Measurements from ENCODE around the gene ZNF688.
A peak's percentile ranks its signal among the peaks of the same experiment; 100 is the strongest.

Gene ZNF688

GRCh38 chr16:30567160-30567990 is 4.1 kb downstream of the ZNF688 start:
- no peak overlapping the region for H3K4me3 ChIP-seq (ENCODE audit: insufficient read depth, low read depth, low read length, poor library complexity, severe bottlenecking)
- H3K36me3 ChIP-seq (ENCODE audit: control insufficient read depth, insufficient read depth, low read length), result no peaks in the 10 kb centered on the region
- peak overlapping the region; percentile 84 for H3K27ac ChIP-seq (ENCODE audit: insufficient read depth, low read length, poor library complexity, severe bottlenecking)
- H3K27me3 ChIP-seq (replicated peaks; ENCODE audit: control insufficient read depth, insufficient read depth, low read length, poor library complexity, severe bottlenecking), result no peaks in the 10 kb centered on the region
- no peaks in the 10 kb centered on the region for H3K9me3 ChIP-seq (ENCODE audit: control insufficient read depth, low read length)
- peak; percentile 57 to 61 (median 60) for DNase-seq
- H3K4me1 ChIP-seq (ENCODE audit: control insufficient read depth, insufficient read depth, low read length, poor library complexity, severe bottlenecking), result peaks cover 31% of the 10 kb centered on the region

DNA sequence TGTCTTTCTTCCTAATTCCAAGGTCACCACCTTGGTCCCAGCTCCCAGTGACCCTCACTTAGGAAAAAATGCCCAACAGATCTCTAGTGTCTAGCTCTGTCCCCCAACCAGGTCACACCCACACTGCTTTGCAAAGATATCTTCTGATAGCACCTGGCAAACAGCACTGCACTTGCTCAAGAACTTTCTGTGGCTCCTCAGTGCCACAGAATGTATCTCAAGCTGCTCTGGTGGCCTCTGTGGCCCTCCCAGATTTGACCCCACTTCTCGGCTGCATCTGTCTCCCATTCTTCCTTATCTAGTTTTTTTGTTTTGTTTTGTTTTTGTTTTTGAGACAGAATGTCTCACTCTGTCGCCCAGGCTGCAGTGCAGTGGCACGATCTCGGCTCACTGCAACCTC is 5.0 kb downstream of the ZNF688 start:
- no peaks in the 10 kb centered on the region for H3K36me3 ChIP-seq (ENCODE audit: control insufficient read depth, insufficient read depth, low read length)
- H3K4me1 ChIP-seq (ENCODE audit: control insufficient read depth, insufficient read depth, low read length, poor library complexity, severe bottlenecking), result peaks cover 28% of the 10 kb centered on the region
- H3K27me3 ChIP-seq (replicated peaks; ENCODE audit: control insufficient read depth, insufficient read depth, low read length, poor library complexity, severe bottlenecking), result no peaks in the 10 kb centered on the region
- H3K9me3 ChIP-seq (ENCODE audit: control insufficient read depth, low read length), result no peaks in the 10 kb centered on the region
- H3K27ac ChIP-seq (ENCODE audit: insufficient read depth, low read length, poor library complexity, severe bottlenecking), result no peak overlapping the region
- DNase-seq, result no peak
- H3K4me3 ChIP-seq (ENCODE audit: insufficient read depth, low read depth, low read length, poor library complexity, severe bottlenecking), result no peak overlapping the region

DNA sequence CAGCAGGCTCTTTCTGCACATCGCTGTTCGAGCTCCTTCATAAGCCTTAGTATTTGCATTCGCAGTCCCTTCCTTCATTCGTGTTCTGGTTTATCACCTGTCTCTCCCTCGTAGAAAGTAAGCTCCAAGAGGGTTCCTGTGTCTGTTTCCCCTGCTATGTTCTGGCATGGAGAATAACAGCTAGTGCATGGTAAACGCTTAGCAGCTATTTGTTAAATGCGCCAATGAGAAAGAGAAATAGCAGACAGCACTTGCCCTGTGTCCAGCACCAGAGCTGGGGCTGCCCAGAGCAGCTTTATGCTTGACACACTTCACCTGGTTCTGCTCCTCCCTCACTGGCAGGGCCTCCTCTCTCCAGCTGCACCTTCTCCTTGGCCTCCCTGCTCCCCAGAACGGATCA is 5.5 kb downstream of the ZNF688 start:
- H3K4me1 ChIP-seq (ENCODE audit: control insufficient read depth, insufficient read depth, low read length, poor library complexity, severe bottlenecking), result peaks cover 27% of the 10 kb centered on the region
- H3K36me3 ChIP-seq (ENCODE audit: control insufficient read depth, insufficient read depth, low read length), result no peaks in the 10 kb centered on the region
- no peaks in the 10 kb centered on the region for H3K9me3 ChIP-seq (ENCODE audit: control insufficient read depth, low read length)
- no peaks in the 10 kb centered on the region for H3K27me3 ChIP-seq (replicated peaks; ENCODE audit: control insufficient read depth, insufficient read depth, low read length, poor library complexity, severe bottlenecking)
- H3K4me3 ChIP-seq (ENCODE audit: insufficient read depth, low read depth, low read length, poor library complexity, severe bottlenecking), result no peak overlapping the region
- no peak overlapping the region for H3K27ac ChIP-seq (ENCODE audit: insufficient read depth, low read length, poor library complexity, severe bottlenecking)
- no peak for DNase-seq

- Histone ChIP-seq H3K36me3 (ENCODE audit: control insufficient read depth, insufficient read depth, low read length) (no peaks in the 10 kb centered on the region), H3K4me1 (ENCODE audit: control insufficient read depth, insufficient read depth, low read length, poor library complexity, severe bottlenecking) (peaks cover 23% of the 10 kb centered on the region), H3K4me3 (ENCODE audit: insufficient read depth, low read depth, low read length, poor library complexity, severe bottlenecking) (no peak overlapping the region), H3K27ac (ENCODE audit: insufficient read depth, low read length, poor library complexity, severe bottlenecking) (no peak overlapping the region), H3K9me3 (ENCODE audit: control insufficient read depth, low read length) (no peaks in the 10 kb centered on the region), H3K27me3 (replicated peaks; ENCODE audit: control insufficient read depth, insufficient read depth, low read length, poor library complexity, severe bottlenecking) (no peaks in the 10 kb centered on the region)
- DNase-seq, result no peak
Observed at GRCh38 chr16:30565526-30565925, 6.0 kb downstream of the ZNF688 start.

DNA sequence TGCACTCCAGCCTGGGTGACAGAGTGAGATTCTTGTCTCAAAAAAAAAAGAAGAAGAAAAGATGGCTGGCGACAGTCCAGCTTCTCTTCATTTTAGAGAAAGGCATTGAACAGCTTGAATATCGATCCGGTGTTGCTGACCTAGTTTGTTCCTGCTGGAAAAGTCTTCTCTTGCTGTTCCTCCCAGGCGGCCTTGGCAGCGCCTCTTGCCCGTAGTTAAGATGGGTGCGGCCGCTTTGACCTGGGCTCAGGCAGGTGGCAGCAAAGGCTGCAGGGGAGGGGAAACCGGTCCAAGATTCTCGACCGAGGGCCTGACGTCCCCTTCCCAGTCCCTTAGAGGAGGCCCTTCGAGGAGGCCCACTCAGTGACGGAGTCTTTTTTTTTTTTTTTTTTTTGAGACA is 9.5 kb downstream of the ZNF688 start:
- H3K36me3 ChIP-seq (ENCODE audit: control insufficient read depth, insufficient read depth, low read length), result no peaks in the 10 kb centered on the region
- H3K27ac ChIP-seq (ENCODE audit: insufficient read depth, low read length, poor library complexity, severe bottlenecking), result no peak overlapping the region
- peak overlapping the region; percentile 47 for H3K4me3 ChIP-seq (ENCODE audit: insufficient read depth, low read depth, low read length, poor library complexity, severe bottlenecking)
- no peaks in the 10 kb centered on the region for H3K9me3 ChIP-seq (ENCODE audit: control insufficient read depth, low read length)
- no peak for DNase-seq
- H3K27me3 ChIP-seq (replicated peaks; ENCODE audit: control insufficient read depth, insufficient read depth, low read length, poor library complexity, severe bottlenecking), result no peaks in the 10 kb centered on the region
- peaks cover 10% of the 10 kb centered on the region for H3K4me1 ChIP-seq (ENCODE audit: control insufficient read depth, insufficient read depth, low read length, poor library complexity, severe bottlenecking)

DNA sequence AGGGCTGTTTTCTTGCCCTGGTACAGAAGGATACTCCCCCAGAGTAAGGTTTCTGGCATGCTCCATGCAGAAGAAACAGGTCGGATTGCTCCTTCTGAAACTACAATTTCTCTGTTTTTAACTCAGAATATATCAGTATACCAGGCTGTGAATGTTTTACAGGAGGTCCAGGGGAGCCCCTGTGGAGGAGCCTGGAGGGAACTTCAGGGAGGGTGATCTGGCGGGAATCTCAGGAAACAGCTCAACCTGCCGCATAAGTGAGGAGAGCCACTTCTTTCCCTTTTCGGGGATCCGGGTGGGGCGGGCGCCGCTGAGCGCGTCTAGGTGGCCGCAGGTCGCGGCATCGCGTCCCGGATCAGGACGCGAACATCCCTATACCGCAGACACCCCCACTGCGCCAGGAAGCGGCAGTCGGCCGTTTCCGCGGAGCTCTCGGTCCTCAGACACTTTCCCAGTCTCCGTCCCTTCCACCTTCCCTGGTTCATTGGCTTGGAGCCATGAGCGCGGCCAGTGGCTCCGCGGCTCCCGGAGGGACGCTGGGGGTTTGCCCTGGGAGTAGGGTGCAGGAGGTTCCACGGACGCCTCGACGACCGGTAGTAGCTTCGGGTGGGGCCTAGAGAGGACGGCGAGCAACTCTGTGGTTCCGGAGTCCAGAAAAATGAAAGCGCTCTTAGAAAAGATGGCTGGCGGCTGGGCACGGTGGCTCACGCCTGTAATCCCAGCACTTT is 10.3 kb downstream of the ZNF688 start:
- peak overlapping the region; percentile 47 for H3K4me3 ChIP-seq (ENCODE audit: insufficient read depth, low read depth, low read length, poor library complexity, severe bottlenecking)
- H3K9me3 ChIP-seq (ENCODE audit: control insufficient read depth, low read length), result no peaks in the 10 kb centered on the region
- peak in 1 of 3 donors; percentile 11 for DNase-seq
- no peaks in the 10 kb centered on the region for H3K36me3 ChIP-seq (ENCODE audit: control insufficient read depth, insufficient read depth, low read length)
- H3K27me3 ChIP-seq (replicated peaks; ENCODE audit: control insufficient read depth, insufficient read depth, low read length, poor library complexity, severe bottlenecking), result no peaks in the 10 kb centered on the region
- peak overlapping the region; percentile 37 for H3K27ac ChIP-seq (ENCODE audit: insufficient read depth, low read length, poor library complexity, severe bottlenecking)
- peaks cover 7% of the 10 kb centered on the region for H3K4me1 ChIP-seq (ENCODE audit: control insufficient read depth, insufficient read depth, low read length, poor library complexity, severe bottlenecking)

DNA sequence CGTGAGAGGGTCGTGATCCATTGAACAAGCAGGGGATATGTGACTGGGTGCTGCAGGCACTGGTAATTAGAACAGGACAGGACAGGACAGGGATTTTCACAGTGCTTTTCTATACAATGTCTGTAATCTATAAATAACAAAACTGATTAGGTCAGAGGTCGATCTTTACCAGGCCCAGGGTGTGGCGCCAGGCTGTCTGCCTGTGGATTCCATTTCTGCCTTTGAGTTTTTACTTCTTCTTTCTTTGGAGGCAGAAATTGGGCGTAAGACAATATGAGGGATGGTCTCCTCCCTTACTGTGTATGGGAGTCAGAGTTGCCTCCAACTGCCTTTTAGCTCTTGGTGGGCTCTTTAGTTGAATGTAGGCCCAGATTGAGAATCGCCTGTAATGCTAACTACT is 11.8 kb downstream of the ZNF688 start:
- peaks cover 15% of the 10 kb centered on the region for H3K36me3 ChIP-seq (ENCODE audit: control insufficient read depth, insufficient read depth, low read length)
- no peak for DNase-seq
- peaks cover 7% of the 10 kb centered on the region for H3K4me1 ChIP-seq (ENCODE audit: control insufficient read depth, insufficient read depth, low read length, poor library complexity, severe bottlenecking)
- no peaks in the 10 kb centered on the region for H3K27me3 ChIP-seq (replicated peaks; ENCODE audit: control insufficient read depth, insufficient read depth, low read length, poor library complexity, severe bottlenecking)
- no peak overlapping the region for H3K4me3 ChIP-seq (ENCODE audit: insufficient read depth, low read depth, low read length, poor library complexity, severe bottlenecking)
- H3K9me3 ChIP-seq (ENCODE audit: control insufficient read depth, low read length), result no peaks in the 10 kb centered on the region
- no peak overlapping the region for H3K27ac ChIP-seq (ENCODE audit: insufficient read depth, low read length, poor library complexity, severe bottlenecking)

DNA sequence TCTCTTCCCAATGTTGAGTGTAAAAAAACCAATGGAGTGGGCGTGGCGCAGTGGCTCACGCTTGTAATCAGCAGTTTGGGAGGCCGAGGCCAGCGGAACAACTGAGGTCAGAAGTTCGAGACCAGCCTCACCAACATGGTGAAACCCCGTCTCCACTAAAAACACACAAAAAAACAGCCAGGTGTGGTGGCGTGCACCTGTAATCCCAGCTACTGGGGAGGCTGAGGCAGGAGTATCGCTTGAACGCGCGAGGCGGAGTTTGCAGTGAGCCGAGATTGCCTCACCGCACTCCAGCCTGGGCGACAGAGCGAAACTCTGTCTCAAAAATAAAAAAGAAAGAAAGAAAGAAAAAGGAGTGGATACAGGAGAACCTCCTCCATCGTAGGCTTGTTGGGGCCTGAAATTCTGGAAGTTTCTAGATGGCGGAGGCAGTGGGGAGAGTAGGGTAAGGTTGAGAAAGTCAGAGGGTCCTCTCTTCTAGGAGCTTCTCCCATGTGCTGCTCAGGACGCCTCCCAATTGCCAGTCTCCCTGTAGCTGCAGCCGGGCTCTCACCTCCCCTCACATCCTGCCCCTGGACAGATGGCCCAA is 12.6 kb downstream of the ZNF688 start:
- peaks cover 7% of the 10 kb centered on the region for H3K4me1 ChIP-seq (ENCODE audit: control insufficient read depth, insufficient read depth, low read length, poor library complexity, severe bottlenecking)
- H3K27ac ChIP-seq (ENCODE audit: insufficient read depth, low read length, poor library complexity, severe bottlenecking), result peak overlapping the region; percentile 96
- no peak for DNase-seq
- no peaks in the 10 kb centered on the region for H3K9me3 ChIP-seq (ENCODE audit: control insufficient read depth, low read length)
- no peak overlapping the region for H3K4me3 ChIP-seq (ENCODE audit: insufficient read depth, low read depth, low read length, poor library complexity, severe bottlenecking)
- no peaks in the 10 kb centered on the region for H3K27me3 ChIP-seq (replicated peaks; ENCODE audit: control insufficient read depth, insufficient read depth, low read length, poor library complexity, severe bottlenecking)
- peaks cover 23% of the 10 kb centered on the region for H3K36me3 ChIP-seq (ENCODE audit: control insufficient read depth, insufficient read depth, low read length)

DNA sequence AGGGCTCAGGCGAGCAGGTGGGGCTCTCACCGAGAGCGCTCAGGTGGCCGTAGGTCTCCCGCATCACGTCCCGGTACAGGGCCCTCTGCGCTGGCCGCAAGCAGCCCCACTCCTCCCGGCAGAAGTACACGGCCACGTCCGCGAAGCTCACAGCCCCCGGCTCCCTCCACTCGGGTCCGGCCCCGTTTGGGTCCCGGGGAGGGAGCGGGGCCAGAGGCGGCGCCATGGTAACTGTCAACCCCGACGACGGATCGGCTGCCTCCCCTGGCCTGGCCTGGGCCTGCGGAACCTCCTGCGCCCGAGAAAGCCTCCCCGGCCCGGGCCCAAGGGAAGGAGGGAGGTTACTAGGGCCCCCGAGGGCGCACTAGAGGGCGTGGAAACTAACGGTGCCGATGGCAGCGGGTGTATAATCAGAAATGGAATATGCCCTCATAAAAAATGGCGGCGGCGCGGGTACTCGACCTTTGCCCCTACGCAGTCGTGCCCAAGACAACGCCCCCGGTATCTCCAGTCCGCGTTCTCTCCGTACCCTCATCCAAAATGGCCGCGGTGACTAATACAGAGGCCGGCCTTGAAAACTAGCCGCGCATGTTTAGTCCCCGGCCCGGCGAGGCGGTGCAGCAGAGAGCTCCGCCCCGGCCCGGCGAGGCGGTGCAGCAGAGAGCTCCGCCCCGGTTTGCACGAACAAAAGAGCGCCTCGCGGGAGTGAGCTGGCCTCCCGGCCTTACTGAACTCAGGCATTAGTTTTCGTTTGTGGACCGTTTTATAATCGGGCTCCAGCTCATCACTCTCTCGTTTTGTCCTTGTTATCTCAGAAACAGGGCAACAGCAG is 13.3 kb downstream of the ZNF688 start, which contains the start of gene ZNF764:
Gene ZNF764, minus strand, starts transcription at position 418 of the 832 bp plus-strand sequence. Its CDS starts 192 bp downstream, at position 226.
- Histone ChIP-seq H3K36me3 (ENCODE audit: control insufficient read depth, insufficient read depth, low read length) (peaks cover 24% of the 10 kb centered on the region), H3K4me3 (ENCODE audit: insufficient read depth, low read depth, low read length, poor library complexity, severe bottlenecking) (peak within 1 kb of the TSS; percentile 67), H3K27me3 (replicated peaks; ENCODE audit: control insufficient read depth, insufficient read depth, low read length, poor library complexity, severe bottlenecking) (no peaks in the 10 kb centered on the region), H3K27ac (ENCODE audit: insufficient read depth, low read length, poor library complexity, severe bottlenecking) (peak within 1 kb of the TSS; percentile 96), H3K9me3 (ENCODE audit: control insufficient read depth, low read length) (no peaks in the 10 kb centered on the region), H3K4me1 (ENCODE audit: control insufficient read depth, insufficient read depth, low read length, poor library complexity, severe bottlenecking) (peaks cover 14% of the 10 kb centered on the region)
- DNase-seq, result peak; percentile 94 to 96 (median 96)

All from effector memory CD4-positive, alpha-beta T cell (primary cell).